Prostate gland (tissue), 2 donors: Measurements from ENCODE around the gene INPP5A. TPM values are rescaled to one million over a fixed set of nuclear protein-coding genes. Genes with fewer than 3 reads are reported as not detected.

Source experiments
- DNase-seq: peaks from one replicate; pipeline ENCODE4 v3.0.0-alpha.2; 2019; ENCODE audit warnings: low spot score
- H3K27ac ChIP-seq, 2 donors: fragments of 200-600 bp; sonication (generic); 2 replicates each; pipeline ENCODE4 v1.5.1; 2017 to 2019
- H3K27me3 ChIP-seq: fragments of 200-600 bp; sonication (generic); replicated peaks from 2 replicates; pipeline ENCODE4 v1.5.1; 2019; ENCODE audit not compliant: insufficient read depth
- H3K36me3 ChIP-seq, 2 donors: fragments of 200-600 bp; sonication (generic); 1 replicate in 1 of 2; 2 replicates in 1 of 2; pipeline versions ENCODE4 v1.5.1 to v1.8.1; 2017 to 2019
- H3K4me1 ChIP-seq: fragments of 200-600 bp; sonication (generic); replicated peaks from 2 replicates; pipeline ENCODE4 v1.5.1; 2019
- H3K4me3 ChIP-seq, 2 donors: fragments of 200-600 bp; sonication (generic); 2 replicates each; pipeline ENCODE4 v1.5.1; 2017 to 2019
- H3K9me3 ChIP-seq: fragments of 200-600 bp; sonication (generic); 2 replicates; pipeline ENCODE4 v1.5.1; 2017
- CTCF ChIP-seq, 4 experiments: fragments of 200-600 bp in 2 of 4; fragments of 450-650 bp in 2 of 4; sonication (generic) in 2 of 4; IDR thresholded peaks; 1 replicate in 3 of 4; 2 replicates in 1 of 4; pipeline ENCODE4 v1.5.1; 2016 to 2019; ENCODE audit warnings: antibody characterized with exemption in 4 of 4, mild to moderate bottlenecking in 2 of 4, moderate library complexity in 2 of 4
- POLR2A ChIP-seq: fragments of 450-650 bp; IDR thresholded peaks from one replicate; pipeline ENCODE4 v1.6.1; 2016; ENCODE audit warnings: antibody characterized with exemption, mild to moderate bottlenecking
- POLR2AphosphoS5 ChIP-seq: sonication (generic); formaldehyde crosslinking; IDR thresholded peaks from one replicate; pipeline ENCODE4 v1.6.1; 2017; ENCODE audit warnings: antibody characterized with exemption
- WGBS: methylation state at CpG from one replicate; pipeline ENCODE4 v1.1.5; 2018; 5-methylcytosine and 5-hydroxymethylcytosine counted together
- intact Hi-C: fragments of 100-400 bp; cut with DNase I; formaldehyde crosslinking; loops from one replicate; pipeline ENCODE4 v1.14.2; 2022
- total RNA-seq, 2 donors: library from RNA; depleted of rRNA; stranded (reverse); fragments of >200 nt; gene quantifications; one replicate each; pipeline ENCODE4 v1.1.0, GENCODE V29; 2016

INPP5A gene
- total RNA-seq, 2 donors from 2014 or later = 49.5 to 83.3 TPM

- intact Hi-C loops = no loop called here
- WGBS = 95% methylated on average over 18 of the region's 18 CpGs
These were observed 206.4 kb downstream of the INPP5A start for GRCh38 chr10:132743925-132744490.

DNA sequence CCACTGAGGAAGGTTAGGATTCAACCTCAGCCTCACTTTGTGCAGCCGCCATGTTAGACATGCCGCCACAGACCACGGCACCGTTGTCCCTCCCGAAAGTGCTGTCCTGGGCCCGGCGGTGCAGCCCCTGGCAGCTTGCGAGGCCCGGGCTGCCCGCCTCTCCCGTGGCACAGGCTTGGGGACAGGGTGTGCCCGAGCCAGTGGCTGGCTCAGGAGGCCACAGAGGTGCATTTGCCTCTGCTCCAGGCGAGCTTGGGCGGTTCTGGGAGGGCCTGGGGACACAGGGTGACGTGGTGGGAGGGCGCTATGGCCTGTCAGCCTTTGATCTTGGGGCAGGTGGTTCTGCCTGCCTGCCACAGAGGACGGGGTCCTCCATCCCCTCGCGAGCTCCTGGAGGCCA lies 207.3 kb downstream of the INPP5A start:
- DNase-seq = no peak
- no peak for TF ChIP-seq CTCF (IDR thresholded peaks at IDR 0.05)
- no peak for TF ChIP-seq POLR2A
- no peak for TF ChIP-seq POLR2AphosphoS5
- Histone ChIP-seq H3K4me1 (no peaks in the 10 kb centered on the region), H3K36me3 (peaks cover 0 to 3% of the 10 kb centered on the region in 2 donors), H3K9me3 (no peaks in the 10 kb centered on the region), H3K4me3 (no peak overlapping the region), H3K27me3 (no peaks in the 10 kb centered on the region), H3K27ac (no peak overlapping the region)
- 94% methylated on average over 16 of the region's 19 CpGs for WGBS
- intact Hi-C loops = no loop called here

More at GRCh38 chr10:132743925-132744490, 206.4 kb downstream of the INPP5A start:
- H3K27ac ChIP-seq = no peak overlapping the region
- no peaks in the 10 kb centered on the region for H3K9me3 ChIP-seq
- no peaks in the 10 kb centered on the region for H3K36me3 ChIP-seq
- TF ChIP-seq POLR2A (no peak), CTCF (IDR thresholded peaks at IDR 0.05) (no peak), POLR2AphosphoS5 (no peak)
- H3K27me3 ChIP-seq = no peaks in the 10 kb centered on the region
- no peak overlapping the region for H3K4me3 ChIP-seq
- DNase-seq = no peak
- H3K4me1 ChIP-seq = no peaks in the 10 kb centered on the region

DNA sequence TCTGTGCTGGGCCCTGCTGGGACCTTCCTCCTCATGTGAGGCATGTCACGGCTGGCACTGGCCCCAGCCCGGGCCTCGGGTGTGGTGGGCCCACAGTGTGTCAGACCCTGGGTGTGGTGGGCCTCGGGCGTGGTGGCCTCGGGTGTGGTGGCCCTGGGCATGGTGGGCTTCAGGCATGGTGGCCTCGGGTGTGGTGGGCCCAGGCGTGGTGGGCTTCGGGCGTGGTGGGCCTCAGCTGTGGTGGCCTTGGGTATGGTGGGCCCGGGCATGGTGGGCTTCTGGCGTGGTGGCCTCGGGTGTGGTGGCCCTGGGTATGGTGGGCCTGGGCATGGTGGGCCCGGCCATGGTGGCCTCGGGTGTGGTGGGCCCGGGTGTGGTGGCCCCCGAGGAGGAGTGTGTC lies 207.9 kb downstream of the INPP5A start:
- no peak for DNase-seq
- intact Hi-C loops = no loop called here
- Histone ChIP-seq H3K36me3 (peaks cover 0 to 7% of the 10 kb centered on the region in 2 donors), H3K27ac (no peak overlapping the region), H3K4me1 (no peaks in the 10 kb centered on the region), H3K4me3 (no peak overlapping the region), H3K27me3 (no peaks in the 10 kb centered on the region), H3K9me3 (no peaks in the 10 kb centered on the region)
- TF ChIP-seq CTCF (IDR thresholded peaks at IDR 0.05) (no peak), POLR2AphosphoS5 (no peak), POLR2A (no peak)
- WGBS = 86% methylated on average over 10 of the region's 17 CpGs

- intact Hi-C loops = no loop called here
- Histone ChIP-seq H3K27ac (no peak overlapping the region), H3K9me3 (no peaks in the 10 kb centered on the region), H3K4me3 (no peak overlapping the region), H3K27me3 (no peaks in the 10 kb centered on the region), H3K4me1 (no peaks in the 10 kb centered on the region), H3K36me3 (peaks cover 0 to 7% of the 10 kb centered on the region in 2 donors)
- TF ChIP-seq CTCF (IDR thresholded peaks at IDR 0.05) (no peak), POLR2AphosphoS5 (no peak)
- WGBS = 98% methylated on average over 7 of the region's 13 CpGs
- DNase-seq = no peak
These were observed 208.4 kb downstream of the INPP5A start for GRCh38 chr10:132745971-132746370.

GRCh38 chr10:132746386-132746785 lies 208.8 kb downstream of the INPP5A start:
- Histone ChIP-seq H3K4me1 (no peaks in the 10 kb centered on the region), H3K27me3 (no peaks in the 10 kb centered on the region), H3K27ac (no peak overlapping the region), H3K9me3 (no peaks in the 10 kb centered on the region), H3K4me3 (no peak overlapping the region), H3K36me3 (peaks cover 0 to 7% of the 10 kb centered on the region in 2 donors)
- WGBS = 62% methylated on average over 14 of the region's 14 CpGs
- no peak for DNase-seq
- intact Hi-C loops = no loop called here
- TF ChIP-seq POLR2A (no peak), POLR2AphosphoS5 (peak; percentile 6), CTCF (IDR thresholded peaks at IDR 0.05) (no peak)
